GM03348 (cell line): ENCODE results near the gene TIMM9.
"Not testable (repeated sequence)": the region's sequence is repeated elsewhere in the genome, so short reads cannot be mapped to it uniquely, and the experiment has no call there.

ENCODE experiments used
- DNase-seq: peaks from one replicate; pipeline ENCODE4 v3.0.0; 2012; ENCODE audit warnings: low spot score

Gene TIMM9

GRCh38 chr14:58427281-58428117 lies at the start of gene TIMM9, which contains the start of gene KIAA0586:
Gene TIMM9, minus strand, starts transcription at chr14:58427531. Its CDS starts 15,586 bp downstream, at chr14:58411945.
Gene KIAA0586, plus strand, starts transcription at chr14:58427719. Its CDS starts 546 bp downstream, at chr14:58428265.
- peak; percentile 96 for DNase-seq

- DNase-seq, result no peak
Measured at GRCh38 chr14:58476320-58476719, 49.0 kb upstream of the TIMM9 start.

DNA sequence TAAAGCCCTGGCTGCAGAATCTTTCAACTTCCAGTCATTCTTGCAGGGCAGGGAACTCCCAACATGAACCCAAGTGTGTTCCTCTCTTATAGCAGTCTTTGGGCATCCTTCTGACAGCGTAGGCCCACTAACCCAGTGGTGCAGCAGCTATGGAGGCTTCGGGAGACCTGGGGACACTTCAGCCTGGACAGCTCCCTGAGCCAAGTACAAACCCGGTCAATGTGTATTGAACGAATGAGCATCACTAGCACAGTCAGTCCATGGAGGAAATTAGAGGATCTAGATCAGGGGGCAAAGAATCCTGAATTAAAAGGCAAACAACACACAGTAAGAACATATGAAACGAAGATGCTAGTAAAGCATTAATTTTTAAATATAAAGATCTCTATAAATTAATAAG lies 42.0 kb upstream of the TIMM9 start:
- DNase-seq, result no peak

- DNase-seq, result no peak
Measured at GRCh38 chr14:58467575-58467974, 40.2 kb upstream of the TIMM9 start.

DNA sequence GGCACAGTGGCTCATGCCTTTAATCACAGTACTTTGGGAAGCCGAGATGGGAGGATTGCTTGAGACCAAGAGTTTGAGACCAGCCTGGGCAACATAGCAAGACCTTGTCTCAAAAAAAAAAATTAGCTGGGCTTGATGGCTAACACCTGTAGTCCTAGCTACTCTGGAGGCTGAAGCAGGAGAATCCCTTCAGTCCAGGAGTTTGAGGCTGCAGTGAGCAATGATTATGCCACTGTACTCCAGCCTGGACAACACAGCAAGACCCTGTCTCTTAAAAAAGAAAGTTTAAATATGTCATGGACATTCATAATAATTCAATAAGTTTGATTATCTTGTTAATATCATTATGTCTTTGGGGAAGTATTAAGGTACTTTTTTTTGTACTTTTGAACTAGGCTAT lies 39.1 kb upstream of the TIMM9 start:
- DNase-seq, result no peak

DNA sequence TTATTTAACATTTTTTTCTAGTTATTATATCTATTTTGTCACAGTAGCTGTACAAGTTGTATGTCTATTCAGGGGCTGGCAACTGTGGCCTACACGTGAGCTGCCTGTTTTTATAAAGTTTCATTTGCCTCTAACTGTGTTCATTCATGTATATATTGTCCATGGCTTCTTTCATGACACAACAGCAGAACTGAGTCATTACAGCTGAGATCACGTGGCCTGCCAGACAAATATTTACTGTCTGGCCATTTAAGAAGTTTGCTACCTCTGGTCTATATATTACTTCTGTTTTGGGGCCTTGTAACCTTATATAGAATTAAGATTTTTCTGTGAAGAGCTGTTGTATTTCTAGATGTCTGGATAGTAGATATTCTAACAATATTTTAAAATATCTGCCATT lies 38.1 kb upstream of the TIMM9 start:
- DNase-seq, result no peak

DNA sequence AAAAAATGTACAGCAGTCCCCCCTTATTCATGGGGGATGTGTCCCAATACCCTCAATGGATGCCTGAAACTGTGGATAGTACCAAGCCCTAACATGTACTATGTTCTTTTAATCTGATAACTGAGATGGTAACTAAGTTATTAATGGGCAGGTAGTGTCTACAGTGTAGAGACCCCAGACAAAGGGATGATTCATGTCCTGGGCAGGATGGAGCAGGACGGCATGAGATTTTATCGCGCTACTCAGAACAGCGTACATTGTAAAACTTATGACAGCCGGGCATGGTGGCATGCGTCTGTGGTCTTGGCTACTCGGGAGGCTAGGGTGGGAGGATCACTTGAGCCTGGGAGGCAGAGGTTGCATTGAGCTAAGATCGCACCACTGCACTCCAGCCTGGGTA lies 37.3 kb upstream of the TIMM9 start:
- no peak for DNase-seq

GRCh38 chr14:58463147-58463546 lies 35.8 kb upstream of the TIMM9 start:
- DNase-seq, result no peak

- no peak for DNase-seq
Measured at GRCh38 chr14:58460772-58461171, 33.4 kb upstream of the TIMM9 start.

DNA sequence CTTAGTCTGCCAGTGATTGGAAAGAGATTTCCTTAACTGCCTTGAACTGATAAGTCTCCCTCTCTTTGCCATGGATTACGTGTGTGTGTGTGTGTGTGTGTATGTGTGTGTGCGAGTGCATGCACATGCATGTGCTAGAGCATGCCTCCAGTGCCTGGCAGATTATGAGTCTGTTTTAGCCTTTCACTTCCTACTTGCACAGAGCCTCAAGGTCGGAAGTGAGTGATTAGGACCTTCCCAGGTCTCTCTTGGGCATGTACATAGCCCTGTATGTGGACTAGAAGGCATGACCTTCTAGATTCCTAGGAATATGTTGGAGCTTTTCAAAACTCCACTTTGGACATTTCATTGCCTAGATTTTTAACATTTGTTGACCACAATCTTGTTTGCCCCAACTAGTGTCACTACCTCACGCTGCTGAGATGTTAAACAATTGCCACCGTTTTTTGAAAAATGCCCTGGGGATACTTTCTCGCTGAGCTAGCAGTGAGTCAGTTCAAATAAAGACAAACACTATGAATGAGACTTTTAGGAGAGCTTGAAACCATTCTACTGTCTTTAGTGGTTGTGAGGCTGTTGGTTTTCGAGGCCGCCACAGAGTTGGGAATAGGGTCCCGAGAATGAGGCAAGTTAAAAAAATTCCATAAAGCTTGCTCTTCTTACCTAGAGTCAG lies 28.4 kb upstream of the TIMM9 start:
- DNase-seq, result no peak

DNA sequence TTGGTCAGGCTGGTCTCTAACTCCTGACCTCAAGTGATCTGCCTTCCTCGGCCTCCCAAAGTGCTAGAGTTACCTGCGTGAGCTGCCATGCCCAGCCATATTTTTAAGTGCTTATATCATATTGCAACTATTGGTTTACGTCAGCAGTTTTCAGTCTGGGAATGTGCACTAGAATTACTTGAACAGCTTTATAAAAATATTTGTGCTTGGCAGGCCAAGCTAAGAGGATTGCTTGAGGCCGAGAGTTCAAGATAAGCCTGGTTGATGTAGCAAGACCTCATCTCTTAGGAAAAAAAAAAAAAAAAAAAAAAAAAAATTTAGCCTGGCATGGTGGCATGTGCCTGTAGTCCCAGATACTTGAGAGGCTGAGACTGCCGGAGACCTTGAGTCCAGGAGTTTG lies 17.3 kb upstream of the TIMM9 start:
- no peak for DNase-seq

- no peak for DNase-seq
Measured at GRCh38 chr14:58439476-58439875, 12.1 kb upstream of the TIMM9 start.

- DNase-seq, result peak; percentile 9
Measured at GRCh38 chr14:58430156-58430555, 2.8 kb upstream of the TIMM9 start.

DNA sequence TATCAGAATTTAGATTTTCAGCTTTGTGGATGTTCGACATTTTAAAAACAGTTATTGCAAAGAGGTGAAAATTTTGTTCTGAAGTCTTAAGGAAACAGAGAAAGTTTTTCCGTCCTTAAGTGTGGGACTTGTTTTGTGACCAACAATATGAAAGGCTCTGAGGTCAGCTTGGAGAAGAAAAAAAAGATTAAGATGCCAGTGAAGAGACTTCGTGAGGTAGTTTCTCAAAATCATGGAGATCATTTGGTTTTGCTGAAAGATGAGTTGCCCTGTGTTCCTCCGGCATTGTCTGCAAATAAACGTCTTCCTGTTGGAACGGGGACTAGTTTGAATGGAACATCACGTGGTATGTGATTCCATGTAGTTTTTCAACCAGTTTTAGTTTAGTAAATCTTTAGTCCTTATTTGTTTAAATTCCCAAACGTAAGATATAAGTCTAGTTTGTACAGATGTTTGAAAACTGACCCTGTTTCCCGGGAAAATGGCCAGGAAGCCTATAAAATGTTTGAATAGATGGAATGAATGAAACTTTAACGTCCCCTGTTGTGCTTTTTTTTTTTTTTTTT lies 870 bp upstream of the TIMM9 start:
- peak; percentile 42 for DNase-seq

- peak; percentile 76 for DNase-seq
Measured at GRCh38 chr14:58426670-58427280, 556 bp downstream of the TIMM9 start.

DNA sequence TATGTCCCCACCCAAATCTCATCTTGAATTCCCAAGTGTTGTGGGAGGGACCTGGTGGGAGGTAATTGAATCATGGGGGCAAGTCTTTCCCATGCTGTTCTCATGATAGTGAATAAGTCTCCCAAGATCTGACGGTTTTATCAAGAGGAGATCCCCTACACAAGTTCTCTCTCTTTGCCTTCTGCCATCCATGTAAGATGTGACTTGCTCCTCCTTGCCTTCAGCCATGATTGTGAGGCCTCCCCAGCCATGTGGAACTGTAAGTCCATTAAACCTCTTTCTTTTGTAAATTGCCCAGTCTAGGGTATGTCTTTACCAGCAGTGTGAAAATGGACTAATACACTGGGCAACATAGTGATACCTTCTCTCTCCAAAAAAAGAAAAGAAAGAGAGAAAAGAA lies 10.4 kb downstream of the TIMM9 start:
- not testable (repeated sequence) for DNase-seq

- no peak for DNase-seq
Measured at GRCh38 chr14:58415636-58416547, 11.4 kb downstream of the TIMM9 start.

DNA sequence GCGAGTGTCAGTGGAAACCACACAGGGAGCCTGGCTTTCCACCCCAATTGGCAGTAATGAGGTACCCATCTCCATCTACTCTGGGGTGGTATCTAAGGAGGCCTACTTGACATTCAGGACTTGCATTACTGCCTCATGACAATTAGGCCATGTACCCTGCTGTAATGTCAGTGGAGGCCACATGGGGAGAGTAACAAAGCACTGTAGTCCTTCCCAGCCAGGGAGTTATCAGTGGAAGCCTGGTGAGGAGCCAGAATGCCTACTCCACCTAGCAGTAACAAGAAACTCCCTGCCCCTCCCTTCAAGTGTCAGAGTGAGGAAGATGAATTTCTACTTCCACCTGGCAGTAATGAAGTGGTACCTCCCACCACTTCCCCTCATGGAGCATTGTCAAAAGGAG lies 12.5 kb downstream of the TIMM9 start:
- no peak for DNase-seq

DNA sequence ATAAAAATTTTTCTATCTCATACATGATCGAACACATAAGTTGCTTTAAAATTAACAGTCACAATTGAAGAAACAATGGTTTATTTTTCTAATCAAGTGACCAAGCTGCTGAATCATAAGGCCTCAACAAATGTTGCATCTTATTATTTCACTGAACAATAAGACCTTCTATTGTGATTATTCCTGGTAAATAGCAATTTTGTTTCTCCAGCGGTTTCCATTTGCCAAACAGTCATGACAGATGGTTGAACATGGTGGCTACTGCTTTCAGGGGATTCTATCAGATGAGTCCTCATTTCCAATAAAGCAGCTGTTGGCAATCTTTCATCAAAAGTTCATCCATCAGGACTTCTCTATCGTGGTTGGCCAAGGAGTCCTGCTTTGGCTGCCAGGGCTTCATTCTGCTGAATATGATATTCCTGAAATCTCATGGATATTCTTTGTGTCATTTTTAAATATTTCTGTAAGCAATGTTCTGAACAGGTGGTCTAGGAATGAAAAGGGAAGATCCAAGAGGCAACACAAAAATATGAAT lies 18.6 kb downstream of the TIMM9 start:
- no peak for DNase-seq

- no peak for DNase-seq
Measured at GRCh38 chr14:58401587-58401986, 25.7 kb downstream of the TIMM9 start.

DNA sequence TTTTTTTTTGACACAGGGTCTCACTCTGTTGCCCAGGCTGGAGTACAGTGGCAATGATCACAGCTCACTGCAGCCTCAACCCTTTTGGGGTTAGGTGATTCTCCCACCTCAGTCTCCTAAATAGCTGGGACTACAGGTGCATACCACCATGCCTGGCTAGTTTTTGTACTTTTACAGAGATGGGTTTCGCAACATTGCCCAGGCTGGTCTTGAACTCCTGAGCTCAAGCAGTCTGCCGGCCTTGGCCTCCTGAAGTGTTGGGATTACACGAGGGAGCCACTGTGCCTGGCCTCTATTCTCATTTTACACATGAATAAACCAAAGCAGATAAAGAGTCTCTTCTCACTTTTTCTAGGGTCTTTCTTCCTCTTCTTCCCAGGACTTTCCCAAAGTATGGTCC lies 28.4 kb downstream of the TIMM9 start:
- no peak for DNase-seq
